Left lung (tissue), 10 donors: ENCODE results near the gene GRK6. TPM values are rescaled to one million over a fixed set of nuclear protein-coding genes. Genes with fewer than 3 reads are reported as not detected.
A peak's percentile ranks its signal among the peaks of the same experiment; 100 is the strongest.

Source experiments
- ATAC-seq: fragments of 200-7000 bp; cut with Tn5 transposase; one replicate; pipeline ENCODE4 v1.9.1; 2020; ENCODE audit warnings: moderate library complexity
- DNase-seq, 4 donors: peaks; one replicate each; pipeline ENCODE4 v3.0.0-alpha.2; 2013 to 2020
- H3K27ac ChIP-seq, 2 donors: fragments of 200-600 bp; sonication (generic) in 1 of 2; one replicate each; pipeline versions ENCODE4 v1.5.0 to v1.8.0; 2020 to 2021
- H3K27me3 ChIP-seq, 2 donors: fragments of 200-600 bp; sonication (generic) in 1 of 2; one replicate each; pipeline versions ENCODE4 v1.5.0 to v1.8.0; 2020 to 2021
- H3K36me3 ChIP-seq, 2 donors: fragments of 200-600 bp; sonication (generic) in 1 of 2; one replicate each; pipeline versions ENCODE4 v1.5.0 to v1.8.0; 2020 to 2021
- H3K4me1 ChIP-seq, 2 donors: fragments of 200-600 bp; one replicate each; pipeline ENCODE4 v1.8.0; 2021
- H3K4me3 ChIP-seq, 2 donors: fragments of 200-600 bp; sonication (generic) in 1 of 2; one replicate each; pipeline versions ENCODE4 v1.5.0 to v1.8.0; 2020 to 2021; ENCODE audit warnings: mild to moderate bottlenecking in 1 of 2
- H3K9me3 ChIP-seq, 2 donors: fragments of 200-600 bp; sonication (generic) in 1 of 2; one replicate each; pipeline versions ENCODE4 v1.5.0 to v1.8.0; 2020 to 2021
- intact Hi-C, 2 donors: fragments of 100-400 bp; cut with DNase I; formaldehyde crosslinking; loops; one replicate each; pipeline versions ENCODE4 v1.11.2 to v1.14.2; 2022
- polyA plus RNA-seq, 6 donors: library from polyadenylated mRNA; unstranded; fragments of 120-200 nt; gene quantifications; one replicate each; pipeline ENCODE4 v1.2.1, GENCODE V29; 2013; ENCODE audit not compliant: insufficient read length in 6 of 6
- total RNA-seq, 2 donors: library from RNA; stranded (reverse); fragmentation: NEBNext Ultra II Directional; extraction: Animal tissue kit (Norgen Biotek cat#: 25700); gene quantifications; one replicate each; pipeline ENCODE4 v1.2.1, GENCODE V29; 2021
- TF ChIP-seq, protein P1 (sequence below), 2 donors: fragments of 200-600 bp; sonication (generic) in 1 of 2; IDR thresholded peaks; one replicate each; pipeline versions ENCODE4 v1.5.0 to v1.8.0; 2021; ENCODE audit warnings: antibody characterized with exemption in 2 of 2
- donor health status: DM: no; HTN: yes; CAD: no.
- donor health status: DM: no; HTN: no; CAD: no.

GRK6 gene
- total and polyA plus RNA-seq, 8 donors = 15.7 to 57.1 (median 25.4) TPM

- peaks cover 0 to 18% of the 10 kb centered on the region in 2 donors for H3K36me3 ChIP-seq
- ATAC-seq (peak; percentile 78), DNase-seq (peak; percentile 86 to 98 (median 92))
- peak overlapping the region; percentile 43 to 64 for H3K4me3 ChIP-seq
- TF ChIP-seq, protein P1, sequence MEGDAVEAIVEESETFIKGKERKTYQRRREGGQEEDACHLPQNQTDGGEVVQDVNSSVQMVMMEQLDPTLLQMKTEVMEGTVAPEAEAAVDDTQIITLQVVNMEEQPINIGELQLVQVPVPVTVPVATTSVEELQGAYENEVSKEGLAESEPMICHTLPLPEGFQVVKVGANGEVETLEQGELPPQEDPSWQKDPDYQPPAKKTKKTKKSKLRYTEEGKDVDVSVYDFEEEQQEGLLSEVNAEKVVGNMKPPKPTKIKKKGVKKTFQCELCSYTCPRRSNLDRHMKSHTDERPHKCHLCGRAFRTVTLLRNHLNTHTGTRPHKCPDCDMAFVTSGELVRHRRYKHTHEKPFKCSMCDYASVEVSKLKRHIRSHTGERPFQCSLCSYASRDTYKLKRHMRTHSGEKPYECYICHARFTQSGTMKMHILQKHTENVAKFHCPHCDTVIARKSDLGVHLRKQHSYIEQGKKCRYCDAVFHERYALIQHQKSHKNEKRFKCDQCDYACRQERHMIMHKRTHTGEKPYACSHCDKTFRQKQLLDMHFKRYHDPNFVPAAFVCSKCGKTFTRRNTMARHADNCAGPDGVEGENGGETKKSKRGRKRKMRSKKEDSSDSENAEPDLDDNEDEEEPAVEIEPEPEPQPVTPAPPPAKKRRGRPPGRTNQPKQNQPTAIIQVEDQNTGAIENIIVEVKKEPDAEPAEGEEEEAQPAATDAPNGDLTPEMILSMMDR (IDR thresholded peaks at IDR 0.05) = peak; percentile 87 to 98
- intact Hi-C loops = loop anchor here (5.0 to 10.0 kb wide), 3 partner anchors 60 to 130 kb away; no protein-coding TSS in a partner anchor
- H3K27ac ChIP-seq = peak overlapping the region; percentile 72 to 80
- peaks cover 0 to 48% of the 10 kb centered on the region in 2 donors for H3K27me3 ChIP-seq
- H3K9me3 ChIP-seq = no peaks in the 10 kb centered on the region
- H3K4me1 ChIP-seq = peaks cover 8 to 46% of the 10 kb centered on the region in 2 donors
Observed at GRCh38 chr5:177454397-177455035, 28.0 kb downstream of the GRK6 start.

DNA sequence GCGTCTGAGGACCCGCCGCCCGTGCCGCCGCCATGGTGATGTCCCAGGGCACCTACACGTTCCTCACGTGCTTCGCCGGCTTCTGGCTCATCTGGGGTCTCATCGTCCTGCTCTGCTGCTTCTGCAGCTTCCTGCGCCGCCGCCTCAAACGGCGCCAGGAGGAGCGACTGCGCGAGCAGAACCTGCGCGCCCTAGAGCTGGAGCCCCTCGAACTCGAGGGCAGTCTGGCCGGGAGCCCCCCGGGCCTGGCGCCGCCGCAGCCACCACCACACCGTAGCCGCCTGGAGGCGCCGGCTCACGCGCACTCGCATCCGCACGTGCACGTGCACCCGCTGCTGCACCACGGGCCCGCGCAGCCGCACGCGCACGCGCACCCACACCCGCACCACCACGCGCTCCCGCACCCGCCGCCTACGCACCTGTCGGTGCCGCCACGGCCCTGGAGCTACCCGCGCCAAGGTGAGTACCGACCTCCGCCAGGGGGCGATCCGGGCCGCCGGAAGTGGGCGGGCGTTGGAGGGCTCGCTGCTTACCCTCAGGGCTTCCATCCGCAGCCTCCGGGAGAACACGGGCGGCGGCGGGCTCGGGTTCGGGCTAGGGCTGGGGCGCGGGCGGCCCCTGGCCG is 28.7 kb downstream of the GRK6 start:
- Histone ChIP-seq H3K9me3 (no peaks in the 10 kb centered on the region), H3K27ac (peak overlapping the region; percentile 72 to 80), H3K4me1 (peaks cover 8 to 46% of the 10 kb centered on the region in 2 donors), H3K27me3 (peaks cover 0 to 42% of the 10 kb centered on the region in 2 donors), H3K36me3 (peaks cover 0 to 24% of the 10 kb centered on the region in 2 donors), H3K4me3 (peak overlapping the region; percentile 43 to 64)
- DNase-seq (peak; percentile 64 to 94 (median 82)), ATAC-seq (peak; percentile 70)
- TF ChIP-seq, protein P1 (IDR thresholded peaks at IDR 0.05) = peak; percentile 61 to 71
- intact Hi-C loops = loop anchor here (10.0 kb wide), 2 partner anchors 60 to 130 kb away; no protein-coding TSS in a partner anchor

DNA sequence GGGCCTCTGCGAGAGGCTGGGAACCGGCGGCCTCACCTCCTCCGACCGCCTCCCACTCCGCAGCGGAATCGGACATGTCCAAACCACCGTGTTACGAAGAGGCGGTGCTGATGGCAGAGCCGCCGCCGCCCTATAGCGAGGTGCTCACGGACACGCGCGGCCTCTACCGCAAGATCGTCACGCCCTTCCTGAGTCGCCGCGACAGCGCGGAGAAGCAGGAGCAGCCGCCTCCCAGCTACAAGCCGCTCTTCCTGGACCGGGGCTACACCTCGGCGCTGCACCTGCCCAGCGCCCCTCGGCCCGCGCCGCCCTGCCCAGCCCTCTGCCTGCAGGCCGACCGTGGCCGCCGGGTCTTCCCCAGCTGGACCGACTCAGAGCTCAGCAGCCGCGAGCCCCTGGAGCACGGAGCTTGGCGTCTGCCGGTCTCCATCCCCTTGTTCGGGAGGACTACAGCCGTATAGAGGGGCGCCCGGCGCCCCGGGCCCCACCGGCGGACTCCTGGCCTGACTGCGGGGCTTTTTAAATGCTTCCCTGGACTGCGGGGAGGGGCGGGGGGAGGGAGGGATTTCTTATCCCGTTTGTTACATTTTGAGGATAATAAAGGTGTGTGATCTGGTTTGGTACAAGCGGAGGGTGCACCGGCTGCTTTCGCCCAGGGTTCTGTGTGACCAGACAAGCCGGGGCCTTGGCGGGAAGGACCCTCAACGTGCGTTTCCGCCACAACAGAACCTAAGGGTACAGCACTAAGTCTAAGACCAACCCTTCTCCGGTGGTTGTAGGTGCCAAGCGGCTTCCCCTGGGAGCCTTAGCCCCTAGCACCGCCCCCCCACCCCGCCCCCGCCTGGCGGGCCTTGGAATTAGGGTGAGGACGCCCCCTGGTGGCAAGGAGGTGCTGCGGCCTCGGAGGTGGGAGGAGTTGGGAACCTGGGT is 29.4 kb downstream of the GRK6 start:
- peak overlapping the region; percentile 43 to 64 for H3K4me3 ChIP-seq
- ATAC-seq = peak; percentile 76
- no peaks in the 10 kb centered on the region for H3K9me3 ChIP-seq
- intact Hi-C loops = loop anchor here (10.0 kb wide), 2 partner anchors 61 to 131 kb away; no protein-coding TSS in a partner anchor
- H3K27me3 ChIP-seq = peaks cover 0 to 34% of the 10 kb centered on the region in 2 donors
- peak overlapping the region; percentile 72 to 80 for H3K27ac ChIP-seq
- H3K36me3 ChIP-seq = peaks cover 0 to 27% of the 10 kb centered on the region in 2 donors
- peaks cover 8 to 46% of the 10 kb centered on the region in 2 donors for H3K4me1 ChIP-seq
- peak; percentile 82 to 97 (median 92) for DNase-seq
- TF ChIP-seq, protein P1 (IDR thresholded peaks at IDR 0.05) = peak; percentile 93 to 95

GRCh38 chr5:177456591-177456964 is 30.1 kb downstream of the GRK6 start:
- intact Hi-C loops = loop anchor here (10.0 kb wide), 2 partner anchors 62 to 132 kb away; no protein-coding TSS in a partner anchor

More at GRCh38 chr5:177456591-177456964, 30.1 kb downstream of the GRK6 start:
- TF ChIP-seq, protein P1 (IDR thresholded peaks at IDR 0.05) = no peak
- Histone ChIP-seq H3K4me1 (peaks cover 8 to 50% of the 10 kb centered on the region in 2 donors), H3K4me3 (peak overlapping the region in 1 of 2 donors; percentile 64), H3K27me3 (peaks cover 0 to 32% of the 10 kb centered on the region in 2 donors), H3K36me3 (peaks cover 0 to 27% of the 10 kb centered on the region in 2 donors), H3K9me3 (no peaks in the 10 kb centered on the region), H3K27ac (no peak overlapping the region)
- ATAC-seq (no peak), DNase-seq (no peak)
